Activated CD4-positive, CD25-positive, alpha-beta regulatory T cell treated with anti-CD3 and anti-CD28 coated beads, Interleukin-2, amount 50 U/mL, for 16 hours (primary cell): ENCODE results near the gene YTHDF1.
"Not testable (repeated sequence)": the region's sequence is repeated elsewhere in the genome, so short reads cannot be mapped to it uniquely, and the experiment has no call there.

Experiments
- DNase-seq: peaks from one replicate; pipeline ENCODE4 v3.0.0-alpha.2; 2020; ENCODE audit warnings: low read depth, low spot score

The YTHDF1 gene

GRCh38 chr20:63227260-63227659 is 11.3 kb upstream of the YTHDF1 start:
- DNase-seq = no peak

- no peak for DNase-seq
Measured at GRCh38 chr20:63226042-63226943, 10.4 kb upstream of the YTHDF1 start.

- no peak for DNase-seq
Measured at GRCh38 chr20:63225082-63225454, 9.1 kb upstream of the YTHDF1 start.

GRCh38 chr20:63224412-63225081 is 8.6 kb upstream of the YTHDF1 start:
- no peak for DNase-seq

GRCh38 chr20:63223826-63224207 is 7.9 kb upstream of the YTHDF1 start:
- no peak for DNase-seq

- DNase-seq = no peak
Measured at GRCh38 chr20:63223121-63223825, 7.3 kb upstream of the YTHDF1 start.

DNA sequence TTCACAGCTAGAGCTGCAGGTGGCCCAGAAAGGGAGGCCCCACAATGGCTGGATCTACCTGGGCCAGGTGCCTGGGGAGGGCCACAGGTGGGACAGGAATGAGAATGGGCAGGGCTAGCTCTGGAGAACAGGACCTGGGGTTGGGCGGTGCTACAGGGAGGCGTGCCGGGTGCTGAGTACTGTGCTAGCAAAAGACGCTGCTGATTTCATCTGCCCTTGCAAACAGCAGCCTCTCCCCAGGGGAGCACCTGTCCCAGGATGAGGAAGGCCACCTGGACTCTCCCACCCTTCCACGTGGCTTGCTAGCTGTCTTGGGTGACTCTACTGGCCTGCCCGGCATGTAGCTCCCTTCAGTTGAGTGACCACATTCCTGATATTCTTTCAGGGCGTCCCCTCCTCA is 6.6 kb upstream of the YTHDF1 start:
- DNase-seq = no peak

GRCh38 chr20:63221400-63222053 is 5.6 kb upstream of the YTHDF1 start:
- DNase-seq = not testable (repeated sequence)

DNA sequence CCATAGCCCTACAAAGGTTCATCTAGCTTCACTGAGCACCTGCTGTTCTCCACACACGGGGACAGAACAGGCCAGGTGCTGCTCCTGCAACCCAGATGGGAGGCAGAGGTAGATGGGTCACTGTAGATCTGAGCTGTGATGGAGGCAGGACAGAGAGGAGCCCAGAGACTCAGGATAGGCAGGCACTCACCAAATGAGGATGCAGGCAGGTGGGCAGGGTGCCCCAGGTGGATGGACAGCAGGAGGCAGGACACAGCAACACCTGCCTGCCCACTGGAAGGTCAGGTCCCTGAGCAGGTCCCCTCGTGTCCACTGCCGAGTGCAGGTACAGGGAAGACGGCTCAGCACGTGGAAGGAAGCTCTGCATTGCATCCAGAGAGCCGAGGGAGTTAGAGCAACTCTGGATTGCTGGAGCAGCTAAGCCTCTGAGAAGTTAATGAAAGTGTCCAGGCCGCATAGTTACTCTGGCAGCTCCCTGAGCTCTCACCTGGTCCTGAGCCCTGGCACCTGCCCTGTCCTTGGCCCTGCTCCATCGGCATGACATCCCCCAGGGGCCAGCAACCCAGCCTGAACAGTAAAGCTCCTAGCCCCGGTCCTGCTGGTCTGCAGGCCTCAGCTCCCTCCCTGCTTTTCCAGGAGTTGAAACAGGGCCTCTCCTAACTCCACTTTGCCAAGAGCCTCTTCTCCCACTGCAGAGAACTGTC is 4.9 kb upstream of the YTHDF1 start:
- no peak for DNase-seq

GRCh38 chr20:63219866-63220521 is 4.1 kb upstream of the YTHDF1 start:
- DNase-seq = no peak

DNA sequence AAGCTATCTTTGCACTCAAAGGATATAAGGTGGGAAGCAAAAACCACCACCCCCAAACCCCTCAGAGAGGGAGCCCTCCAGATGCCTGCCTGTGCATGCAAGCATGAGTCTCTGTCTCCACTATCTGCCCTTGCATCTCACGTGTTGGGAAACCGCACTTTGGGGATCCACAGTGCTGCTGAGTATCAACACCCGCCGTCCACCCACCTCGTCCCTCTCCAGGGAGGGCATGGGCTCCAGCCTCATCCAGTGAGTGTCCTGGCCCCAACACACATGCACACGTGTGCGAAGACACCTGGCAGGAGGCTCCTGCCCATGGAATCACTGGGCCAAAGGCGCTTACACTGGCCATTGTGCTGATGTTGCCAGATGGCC is 3.5 kb upstream of the YTHDF1 start:
- DNase-seq = no peak

GRCh38 chr20:63218701-63219446 is 2.9 kb upstream of the YTHDF1 start:
- DNase-seq = no peak

- no peak for DNase-seq
Measured at GRCh38 chr20:63217706-63218105, 1.8 kb upstream of the YTHDF1 start.

DNA sequence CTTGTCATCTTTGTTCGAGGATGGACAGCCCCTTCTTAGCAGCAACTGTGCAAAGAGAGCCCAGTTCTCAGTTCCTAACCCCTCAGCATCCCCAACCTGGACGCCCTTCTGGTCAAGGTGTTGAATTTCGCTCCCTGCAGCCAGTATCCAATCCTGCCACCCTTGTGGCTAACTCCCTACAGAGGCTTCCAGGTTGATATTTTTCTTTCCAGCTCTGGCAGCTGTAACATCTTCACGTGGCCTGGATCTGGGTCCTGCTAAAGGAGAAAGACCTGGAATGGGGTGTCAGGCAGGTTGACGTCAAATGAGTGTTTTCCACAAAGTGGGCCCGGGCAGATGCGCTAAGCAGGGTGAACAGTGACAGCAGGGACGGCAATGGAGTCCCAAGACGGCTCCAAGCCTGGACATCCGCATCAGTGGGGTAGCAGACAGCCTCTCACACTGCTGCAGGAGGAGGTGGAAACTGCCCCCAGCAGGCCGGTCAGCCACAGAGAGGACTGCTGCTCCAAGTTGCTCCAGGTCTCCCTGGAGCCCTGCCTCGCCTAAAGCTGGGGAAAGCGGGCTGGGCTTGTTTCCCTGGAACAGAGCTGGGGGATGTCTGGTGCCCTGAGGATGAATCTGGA is 1.0 kb upstream of the YTHDF1 start:
- DNase-seq = no peak

DNA sequence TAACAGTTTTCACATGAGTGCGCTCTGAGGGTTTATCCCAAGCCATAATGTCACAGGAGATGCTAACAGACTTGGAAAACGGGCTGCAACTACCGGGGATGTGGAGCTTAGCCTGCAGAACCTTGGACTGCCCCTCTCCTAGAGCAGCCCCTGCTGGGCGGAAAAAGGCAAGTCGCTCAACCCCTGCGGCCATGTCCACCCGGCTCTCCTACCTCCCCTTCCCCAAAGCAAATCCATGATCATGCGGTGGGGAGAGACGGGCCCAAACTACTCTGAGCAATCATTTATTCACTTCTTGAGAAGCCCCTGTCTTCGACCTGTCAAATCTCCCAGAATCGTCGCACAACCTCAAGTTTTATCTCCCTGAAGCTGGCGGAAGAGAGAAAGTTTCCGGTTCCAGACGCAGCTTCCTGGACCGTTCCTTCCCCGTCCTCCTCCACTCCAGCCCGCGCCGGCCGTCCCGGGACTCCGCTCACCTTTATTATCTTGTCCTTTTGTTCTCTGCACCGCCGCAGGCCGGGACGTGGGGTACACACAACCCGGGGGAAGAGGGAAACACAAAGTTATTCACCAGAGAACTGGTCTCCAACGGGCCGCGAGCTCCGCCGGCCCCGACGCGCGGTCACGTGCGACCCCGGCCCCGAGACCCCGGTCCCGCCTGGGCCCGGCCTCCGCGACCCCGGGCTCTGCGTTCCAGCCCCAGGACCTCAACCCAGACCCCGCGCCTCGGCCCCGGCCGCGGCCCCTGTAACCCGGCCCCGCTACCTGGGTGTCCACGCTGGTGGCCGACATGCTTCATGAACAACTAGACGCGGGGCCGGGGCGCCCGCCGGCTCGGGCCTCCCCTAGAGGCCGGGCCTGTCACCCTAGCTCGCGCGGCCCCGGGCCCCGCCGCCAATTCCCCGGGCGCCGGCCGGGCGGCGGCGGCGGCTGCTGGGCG is 560 bp downstream of the YTHDF1 start:
- DNase-seq = no peak

GRCh38 chr20:63214514-63214913 is 1.4 kb downstream of the YTHDF1 start:
- no peak for DNase-seq

- no peak for DNase-seq
Measured at GRCh38 chr20:63212792-63213191, 3.1 kb downstream of the YTHDF1 start.

DNA sequence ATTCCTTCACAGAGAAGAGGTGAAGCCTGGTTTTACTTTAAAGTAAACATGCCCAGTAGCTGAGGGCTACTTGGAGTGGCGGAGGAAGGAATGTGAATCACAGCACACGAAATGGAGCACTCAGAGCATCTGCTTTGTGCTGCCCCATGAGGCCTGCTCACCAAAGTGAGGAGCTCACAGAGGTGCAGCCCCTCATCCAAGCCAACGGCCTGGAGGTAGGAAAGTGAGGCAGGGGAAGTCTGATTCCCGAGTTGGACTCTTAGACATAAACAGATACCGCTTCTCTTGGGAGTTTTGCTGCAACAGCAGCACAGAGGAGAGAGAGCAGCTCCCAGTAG is 3.6 kb downstream of the YTHDF1 start:
- no peak for DNase-seq
